NCI-H187 (cell line): Measurements from ENCODE around the gene COX20.
"Not testable (repeated sequence)": the region's sequence is repeated elsewhere in the genome, so short reads cannot be mapped to it uniquely, and the experiment has no call there.

Experiments used
- DNase-seq, 2 experiments: peaks; one replicate each; lab custom pipeline; 2025; lab: John Stamatoyannopoulos, UW

Gene COX20

DNA sequence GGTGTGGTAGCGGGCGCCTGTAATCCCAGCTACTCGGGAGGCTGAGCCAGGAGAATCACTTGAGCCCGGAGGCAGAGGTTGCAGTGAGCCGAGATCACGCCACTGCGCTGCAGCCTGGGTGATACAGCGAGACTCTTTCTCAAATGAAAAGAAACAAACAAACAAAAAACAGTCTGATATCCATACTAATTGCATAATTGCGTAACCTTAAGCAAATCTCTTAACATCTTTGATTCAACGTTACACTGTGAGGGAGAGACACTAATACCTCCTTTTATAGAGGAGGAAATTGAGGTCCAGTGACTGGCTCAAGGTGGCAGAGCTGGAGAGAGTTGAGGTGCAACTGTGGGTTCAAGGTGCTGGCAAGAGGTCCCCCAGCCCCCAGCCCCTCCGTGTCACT, 12.6 kb upstream of the COX20 start:
- DNase-seq: no peak

DNA sequence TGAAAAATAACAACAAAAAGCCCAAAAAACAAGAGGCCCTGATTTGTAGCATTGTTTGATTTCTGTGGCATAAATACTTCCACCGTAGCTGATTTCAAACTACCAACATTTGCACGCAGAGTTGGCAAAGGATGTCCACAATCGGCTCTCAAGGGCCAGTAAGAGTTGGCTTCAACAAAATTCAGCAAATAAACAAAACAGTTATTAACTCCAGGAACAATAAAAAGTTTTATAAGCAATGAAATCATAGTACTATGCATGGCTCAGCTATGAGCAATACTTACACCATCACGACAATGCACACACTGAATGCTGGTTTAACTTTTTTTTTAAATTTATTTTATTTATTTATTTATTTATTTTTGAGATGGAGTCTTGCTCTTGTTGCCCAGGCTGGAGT, 8.7 kb upstream of the COX20 start:
- DNase-seq: no peak

DNA sequence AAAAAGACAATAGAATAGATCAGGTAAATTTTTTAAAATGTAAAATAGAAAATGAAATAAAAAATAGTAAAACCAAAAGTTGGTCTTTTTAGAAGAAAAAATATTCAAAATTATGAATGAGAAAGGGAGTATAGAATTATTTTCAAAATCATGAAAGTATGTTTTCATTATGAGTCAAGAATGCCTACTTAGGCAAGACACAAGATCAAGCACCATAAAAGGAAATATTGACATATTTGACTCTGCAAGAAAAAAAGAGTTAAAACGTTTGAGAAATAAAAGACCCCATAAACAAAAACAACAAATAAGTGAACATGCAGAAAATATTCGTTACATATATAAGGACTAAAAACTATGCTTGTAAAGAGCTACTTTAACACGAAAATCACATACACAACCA, 4.8 kb upstream of the COX20 start:
- DNase-seq: no peak

DNA sequence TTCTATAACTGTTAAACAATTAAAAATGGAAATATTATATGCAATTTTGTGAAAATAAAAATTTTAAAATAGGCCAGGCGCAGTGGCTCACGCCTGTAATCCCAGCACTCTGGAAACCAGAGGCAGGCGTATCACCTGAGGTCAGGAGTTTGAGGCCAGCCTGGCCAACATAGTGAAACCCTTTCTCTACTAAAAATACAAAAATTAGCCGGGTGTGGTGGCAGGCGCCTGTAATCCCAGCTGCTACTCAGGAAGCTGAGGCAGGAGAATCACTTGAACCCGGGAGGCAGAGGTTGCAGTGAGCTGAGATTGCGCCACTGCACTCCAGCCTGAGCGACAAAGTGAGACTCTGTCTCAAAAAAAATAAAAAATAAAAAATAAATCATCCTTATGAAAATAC, 2.2 kb upstream of the COX20 start:
- DNase-seq: not testable (repeated sequence)

DNA sequence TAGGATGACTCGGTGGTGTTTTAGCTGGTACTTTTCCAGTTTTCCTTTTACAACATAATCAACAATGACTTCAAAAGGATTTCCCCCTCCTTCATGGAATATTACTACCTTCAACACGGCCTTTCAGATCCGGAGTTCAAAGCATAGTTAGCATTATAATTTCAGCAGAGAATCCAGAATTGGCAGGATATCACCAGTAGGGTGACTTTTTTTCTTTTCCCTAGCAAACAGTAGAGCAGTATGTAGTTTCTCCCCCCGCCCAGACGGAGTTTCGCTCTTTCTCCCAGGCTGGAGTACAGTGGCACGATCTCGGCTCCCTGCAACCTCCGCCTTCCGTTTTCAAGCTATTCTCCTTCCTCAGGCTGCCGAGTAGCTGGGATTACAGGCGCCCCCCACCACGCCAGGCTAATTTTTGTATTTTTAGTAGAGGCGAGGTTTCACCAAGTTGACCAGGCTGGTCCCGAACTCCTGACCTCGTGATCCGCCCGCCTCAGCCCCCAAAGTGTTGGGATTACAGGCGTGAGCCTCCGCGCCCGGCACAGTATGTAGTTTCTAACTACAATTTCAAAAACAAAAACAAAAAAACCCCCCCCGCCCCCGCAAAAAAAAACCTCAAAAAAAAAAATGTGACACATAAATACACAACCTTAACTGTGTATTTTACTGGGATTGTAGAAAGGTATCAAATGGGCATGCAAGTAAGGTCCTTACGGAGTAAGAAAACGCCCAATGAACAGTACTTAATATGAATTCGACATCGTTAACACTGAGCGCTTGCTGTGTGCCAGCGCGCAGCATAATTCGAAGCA, 1.5 kb upstream of the COX20 start:
- DNase-seq: peak; percentile 24 to 36

DNA sequence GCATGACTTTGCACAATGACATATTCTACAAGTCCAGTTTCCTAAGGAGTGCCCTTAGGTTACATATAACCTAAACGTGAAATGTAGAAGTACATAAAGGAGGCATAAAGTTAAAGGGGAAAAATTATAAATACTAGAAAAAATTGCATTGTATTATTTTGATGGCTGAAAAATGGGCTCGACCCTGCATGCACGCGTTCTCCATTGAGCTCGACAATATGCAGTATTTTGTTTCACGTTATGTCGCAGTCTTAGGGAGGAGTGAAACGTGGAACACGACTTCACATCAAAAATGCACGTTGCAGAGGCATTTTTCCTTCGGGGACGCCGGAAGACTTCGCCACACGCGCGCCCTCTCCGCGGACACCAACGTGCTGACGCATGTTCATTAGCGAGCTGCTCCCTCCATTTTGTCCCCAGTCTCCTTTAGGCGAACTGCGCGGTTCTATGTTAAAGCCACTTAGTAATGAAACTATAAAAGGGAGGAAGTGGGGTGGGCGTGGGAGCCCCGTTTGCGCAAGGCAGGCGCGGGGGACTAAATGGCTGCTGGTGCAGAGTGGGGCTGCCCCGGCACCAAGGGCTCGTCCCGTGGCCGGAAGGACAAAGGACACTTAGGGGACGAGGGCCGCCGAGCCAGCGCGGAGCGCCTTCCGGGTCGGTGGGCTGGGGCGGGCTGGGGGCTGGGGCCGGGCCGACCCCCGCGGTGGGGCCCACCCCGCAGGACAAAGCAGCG, 749 bp upstream of the COX20 start:
- DNase-seq: peak; percentile 57 to 63

DNA sequence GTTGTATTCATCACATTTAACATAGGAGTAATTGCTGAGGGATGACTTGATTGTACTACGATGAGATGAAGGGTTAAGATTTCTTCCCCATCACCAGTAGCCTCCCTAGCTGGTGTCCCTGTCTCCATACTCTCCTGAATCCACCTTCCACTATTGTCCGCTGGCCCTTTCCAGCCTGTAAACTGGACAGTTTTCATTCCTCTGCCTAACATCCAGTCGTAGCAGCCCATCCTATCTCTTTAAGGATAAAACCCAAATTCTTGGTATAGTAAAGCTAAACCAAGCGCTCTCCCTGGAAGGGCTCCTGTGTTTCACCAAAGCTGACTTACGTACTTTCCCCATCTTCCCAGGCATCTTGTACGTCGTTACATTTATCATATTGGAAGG, 670 bp downstream of the COX20 start:
- peak in 1 of 2 experiments; percentile 29 for DNase-seq

DNA sequence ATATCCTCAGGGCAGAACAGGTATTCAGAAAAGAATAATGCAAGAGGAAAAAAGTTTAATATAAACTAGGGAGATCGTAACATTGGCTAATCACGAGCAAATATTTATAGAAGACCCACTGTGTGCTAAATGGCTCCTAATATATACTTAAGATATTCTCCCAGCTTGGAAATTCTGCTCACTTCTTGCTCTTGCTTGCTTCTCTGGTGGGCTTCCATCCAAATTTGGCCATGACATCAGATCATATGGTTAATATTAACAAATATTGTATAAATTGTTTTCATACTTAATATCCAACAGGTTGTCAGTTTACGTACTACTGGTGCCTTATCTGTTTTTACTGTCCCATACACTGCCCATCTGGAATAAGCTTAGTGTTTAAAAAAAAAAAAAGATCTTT, 1.1 kb downstream of the COX20 start:
- DNase-seq: no peak

DNA sequence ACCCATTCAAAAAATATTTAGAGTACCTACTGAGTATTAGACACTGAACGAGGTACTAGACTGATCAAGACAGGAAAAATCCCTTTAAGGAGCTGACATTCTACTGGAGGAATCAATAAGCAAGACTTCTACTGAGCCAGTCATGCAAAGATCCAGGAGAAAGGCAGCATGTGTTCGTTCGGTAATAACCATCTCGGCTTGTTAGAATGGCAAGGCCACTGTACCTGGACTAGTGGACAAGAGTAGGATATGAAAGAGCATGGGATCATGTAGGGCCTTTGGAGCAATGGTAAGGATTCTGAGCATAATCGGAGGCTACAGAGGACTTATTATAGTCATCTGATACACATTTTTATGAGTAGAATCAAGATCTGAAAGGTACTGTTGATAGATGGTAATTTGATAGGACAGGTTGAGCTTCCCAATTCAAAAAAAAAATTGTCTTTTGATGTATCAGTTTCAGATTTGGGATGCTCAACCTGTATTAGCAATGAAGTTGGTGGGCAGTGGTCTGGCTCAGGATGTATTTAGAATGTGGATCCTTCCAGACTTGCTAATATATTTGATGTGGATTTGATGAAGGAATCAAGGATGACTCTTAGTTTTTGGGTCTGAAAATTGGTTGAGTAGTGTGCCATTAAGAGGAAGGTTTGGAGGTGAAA, 2.3 kb downstream of the COX20 start:
- no peak for DNase-seq

DNA sequence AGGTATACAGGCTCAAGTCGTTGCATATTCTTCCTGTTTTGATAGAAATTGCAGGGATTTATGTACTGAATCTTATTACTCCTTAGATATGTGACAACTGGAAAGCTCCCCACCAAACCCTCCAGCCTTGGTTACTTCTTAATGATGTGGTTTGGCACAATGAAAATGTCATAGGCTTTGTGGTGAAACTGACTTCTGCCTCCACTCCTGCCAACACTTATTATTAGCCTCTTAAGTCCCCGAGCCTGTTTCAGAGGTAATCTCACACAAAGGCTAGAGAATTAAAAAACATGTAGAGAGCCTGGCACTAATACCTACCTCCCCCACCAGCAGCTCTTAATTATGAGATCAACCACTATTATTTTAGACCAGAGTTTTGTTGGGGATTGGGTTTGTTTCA, 4.2 kb downstream of the COX20 start:
- no peak for DNase-seq

DNA sequence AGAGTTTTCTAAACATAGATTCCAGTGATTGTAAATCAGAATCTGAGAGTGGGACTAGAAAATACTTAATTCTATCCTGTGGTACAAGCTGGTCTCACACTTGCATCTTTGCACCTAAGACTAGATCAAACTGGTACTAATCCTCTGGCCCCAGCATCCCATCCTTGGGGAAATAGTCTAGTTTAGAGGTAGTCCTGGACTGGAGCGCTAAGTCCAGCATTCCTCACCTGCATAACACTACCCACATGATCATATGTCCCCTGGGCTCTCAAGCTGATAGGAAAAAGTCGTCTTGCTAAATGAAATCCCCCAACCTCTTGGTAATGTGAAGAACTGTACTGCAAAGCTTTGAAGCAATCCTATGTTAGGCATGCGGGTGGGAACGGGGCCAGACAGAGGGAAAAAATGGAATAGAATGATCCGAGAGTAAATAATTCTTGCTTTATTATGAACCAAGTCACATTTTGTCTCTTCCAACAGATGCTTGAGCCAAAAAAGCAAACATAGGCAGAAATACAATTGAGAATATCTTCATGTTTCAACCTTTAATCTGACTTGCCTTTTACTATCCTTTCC, 4.8 kb downstream of the COX20 start:
- DNase-seq: no peak

DNA sequence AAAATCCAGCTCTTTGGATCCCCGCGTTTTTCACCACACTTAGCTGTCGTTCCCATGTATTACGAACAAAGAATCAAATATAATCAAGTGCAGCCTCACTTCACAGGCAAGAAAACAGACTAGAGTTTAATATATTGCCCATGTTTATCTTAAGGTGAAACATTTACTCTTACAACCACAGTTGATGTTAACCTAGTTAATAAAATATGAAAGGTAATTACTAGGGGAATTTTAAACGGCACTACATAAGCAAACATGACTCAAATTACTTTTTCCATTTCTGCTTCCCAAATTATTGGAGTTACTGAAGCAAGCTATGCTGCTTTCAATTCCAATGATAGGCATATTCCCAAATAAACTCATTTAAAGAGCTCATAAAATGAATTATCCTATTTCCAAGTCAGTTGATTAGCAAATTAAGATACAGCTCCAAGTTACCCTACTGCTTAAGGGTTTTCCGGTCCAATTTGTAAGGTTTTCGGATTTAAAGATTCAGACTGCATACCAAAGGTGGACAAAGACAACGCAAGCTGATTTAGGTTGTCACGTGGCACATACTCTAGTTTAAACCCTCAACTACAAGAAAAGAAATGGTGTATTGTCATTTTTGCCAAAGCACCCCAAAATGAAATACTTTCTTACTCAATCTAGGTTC, 5.9 kb downstream of the COX20 start:
- DNase-seq: no peak

DNA sequence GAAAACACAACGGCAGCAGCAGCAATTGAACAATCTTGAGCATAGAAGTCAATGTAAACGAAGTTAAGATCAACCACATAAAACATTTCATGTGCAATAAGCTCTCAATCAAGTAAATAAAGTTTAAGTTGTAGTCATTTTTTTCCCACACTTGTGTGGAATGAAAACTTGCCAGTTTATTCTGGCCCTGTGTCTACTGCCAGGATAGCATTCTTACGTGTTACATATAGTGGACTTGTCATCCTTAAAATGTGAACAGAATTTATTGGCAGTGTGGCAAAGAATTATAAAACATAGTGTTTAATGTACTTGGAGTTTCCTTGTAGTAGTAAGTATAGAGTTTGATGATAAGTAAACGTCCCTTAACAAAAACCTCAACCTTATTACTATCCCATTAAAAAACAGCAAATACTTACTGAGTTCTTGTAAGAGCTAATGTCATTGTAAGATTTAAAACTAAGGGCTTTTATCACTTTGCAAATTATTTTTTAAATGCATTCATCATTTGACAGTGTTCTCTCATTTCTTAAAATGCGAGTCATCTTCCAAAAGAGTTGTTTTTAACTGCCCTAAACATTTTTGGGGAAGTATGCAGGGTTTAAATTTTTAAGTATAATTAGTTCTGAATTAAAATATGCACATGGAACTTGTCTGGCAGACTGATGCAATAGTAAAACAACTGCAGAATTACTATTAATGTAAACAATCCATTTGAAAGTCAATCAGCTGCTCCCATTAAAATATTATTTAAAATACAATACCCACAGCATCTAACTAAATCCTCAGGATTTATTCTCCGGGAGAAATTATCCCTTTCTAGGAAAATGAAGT, 7.9 kb downstream of the COX20 start:
- no peak for DNase-seq

DNA sequence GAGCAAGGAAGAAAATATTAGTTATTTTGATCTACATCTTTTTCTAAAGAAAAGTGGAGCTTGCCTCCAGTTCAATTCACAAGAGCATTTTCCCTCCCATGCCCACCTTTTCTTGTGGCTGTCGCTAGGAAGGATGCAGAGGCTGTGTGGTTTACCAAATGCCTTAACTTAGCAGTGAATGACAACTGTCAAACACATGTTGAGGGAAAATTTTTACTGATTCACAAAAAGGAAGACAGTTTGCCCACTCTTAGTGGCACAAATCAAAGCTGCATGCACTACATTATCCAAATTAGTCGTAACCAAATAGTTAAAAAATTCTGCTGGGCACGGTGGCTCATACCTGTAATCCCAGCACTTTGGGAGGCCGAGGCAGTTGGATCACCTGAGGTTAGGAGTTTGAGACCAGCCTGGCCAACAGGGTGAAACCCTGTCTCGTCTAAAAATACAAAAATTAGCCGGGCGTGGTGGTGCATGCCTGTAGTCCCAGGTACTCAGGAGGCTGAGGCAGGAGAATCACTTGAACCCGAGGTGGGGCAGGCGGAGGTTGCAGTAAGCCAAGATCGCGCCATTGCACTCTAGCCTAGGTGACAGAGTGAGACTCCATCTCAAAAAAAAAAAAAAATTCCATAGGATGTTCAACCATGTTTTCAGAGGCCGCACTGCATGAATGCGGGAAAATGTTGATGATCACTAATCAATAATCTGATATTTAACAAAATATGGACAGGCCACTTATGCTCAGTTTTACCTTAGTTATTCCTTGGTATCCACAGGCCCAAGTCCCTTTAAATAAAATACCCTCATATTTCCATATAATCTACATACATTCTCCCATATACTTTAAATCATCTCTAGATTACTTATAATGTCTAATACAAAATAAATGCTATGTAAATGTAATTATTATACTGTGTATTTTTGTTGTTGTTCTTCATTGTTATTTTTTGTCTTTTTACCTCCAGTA, 9.0 kb downstream of the COX20 start:
- DNase-seq: no peak

DNA sequence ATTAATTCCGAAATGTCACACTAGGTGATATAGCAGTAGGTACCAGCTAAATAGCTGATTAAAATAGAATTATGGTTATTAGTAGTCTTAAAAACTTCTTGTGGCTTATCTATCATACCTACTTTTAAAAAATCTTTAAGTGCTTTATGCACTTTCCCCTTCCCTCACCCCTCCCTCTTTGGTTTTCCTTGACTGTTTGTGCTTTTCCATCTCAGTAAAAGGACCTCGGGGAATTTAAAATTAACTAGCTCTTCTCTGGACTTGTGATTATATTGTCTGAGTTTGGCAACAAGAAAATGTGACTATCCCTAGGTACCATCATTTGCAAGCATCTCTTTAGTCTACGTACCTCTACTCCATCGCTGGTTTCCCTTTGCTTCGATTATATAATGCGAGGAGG, 11.2 kb downstream of the COX20 start:
- DNase-seq: no peak

DNA sequence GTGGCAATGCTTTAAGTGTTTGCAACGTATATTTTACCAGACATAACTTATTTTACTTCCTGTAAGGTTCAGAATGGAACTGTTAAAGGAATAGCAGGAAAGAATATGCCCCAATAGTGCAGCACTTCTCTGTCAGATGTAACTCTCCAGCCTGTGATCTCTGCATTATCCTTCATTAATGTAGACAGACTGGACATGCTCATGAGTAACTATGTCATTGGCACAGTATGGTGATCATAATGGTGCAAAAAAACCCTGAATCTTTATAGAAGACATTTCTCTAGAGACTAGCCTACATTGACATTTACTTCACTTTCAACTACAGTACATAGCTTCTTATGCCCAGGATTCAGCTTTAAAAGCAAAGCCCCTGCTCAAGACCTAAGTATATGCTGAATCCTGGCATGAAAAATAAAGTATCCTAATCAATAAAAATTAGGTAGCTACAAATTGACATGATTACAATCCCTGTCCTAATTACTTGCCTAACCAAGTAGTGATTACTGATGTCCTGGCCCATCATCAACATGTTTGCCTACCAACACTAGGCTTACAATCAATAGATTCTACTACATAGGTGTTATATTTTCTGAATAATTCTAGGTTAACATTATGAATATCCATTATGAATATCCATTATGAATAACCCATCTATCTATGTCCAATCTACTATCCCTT, 13.9 kb downstream of the COX20 start:
- DNase-seq: no peak

DNA sequence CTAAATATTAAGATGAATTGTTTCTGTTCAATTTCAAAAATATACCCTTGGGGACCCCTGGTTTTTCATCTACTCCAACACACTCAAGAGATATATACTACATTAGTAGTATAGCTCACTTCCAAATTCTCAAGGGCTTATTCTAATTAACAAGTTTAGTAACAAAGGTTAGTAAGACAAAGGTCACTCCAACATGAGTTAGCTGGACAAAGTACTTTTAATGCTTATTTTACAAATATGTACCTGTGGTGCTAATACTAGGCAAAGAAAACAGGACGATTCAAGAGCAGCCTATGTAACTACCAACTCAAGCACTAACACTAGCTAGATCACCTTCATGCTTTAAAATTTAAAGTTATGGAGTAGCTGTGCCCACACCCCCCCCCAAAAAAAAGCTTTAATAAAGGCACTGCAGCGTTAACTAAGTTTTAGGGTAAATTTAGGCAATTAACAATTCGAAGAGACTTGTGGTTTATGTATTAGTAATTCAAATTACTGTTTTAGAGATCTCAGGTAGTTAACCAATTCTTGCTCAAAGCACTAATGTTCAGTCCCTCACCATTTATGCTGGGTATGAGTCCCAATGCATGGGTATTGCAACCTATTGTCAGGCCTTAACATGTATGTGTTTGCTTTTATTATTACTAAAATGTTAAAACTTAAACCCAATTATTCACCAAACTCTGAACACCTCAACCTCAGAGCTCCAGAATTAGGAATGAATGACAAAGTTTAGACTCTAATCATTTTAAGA, 14.8 kb downstream of the COX20 start:
- DNase-seq: no peak

DNA sequence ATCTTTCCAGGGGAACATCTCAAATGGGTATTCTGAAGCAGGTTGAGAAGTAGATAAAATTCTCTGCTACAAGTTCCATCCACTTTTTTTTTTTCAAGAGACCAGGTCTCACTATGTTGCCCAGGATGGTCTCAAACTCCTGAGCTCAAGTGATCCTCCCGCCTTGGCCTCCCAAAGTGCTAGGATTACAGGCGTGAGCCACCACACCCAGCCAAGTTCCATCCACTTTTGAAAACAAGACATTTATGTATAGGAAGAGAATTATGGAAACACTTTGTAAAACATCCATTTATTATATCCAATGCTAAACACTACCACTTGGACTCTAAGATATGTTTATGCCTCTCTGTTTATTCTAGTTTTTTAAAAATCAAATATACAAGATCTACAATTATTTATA, 15.4 kb downstream of the COX20 start:
- DNase-seq: no peak
